ENCODE measurements around the gene ARHGDIB.

- TF ChIP-seq, protein P1, sequence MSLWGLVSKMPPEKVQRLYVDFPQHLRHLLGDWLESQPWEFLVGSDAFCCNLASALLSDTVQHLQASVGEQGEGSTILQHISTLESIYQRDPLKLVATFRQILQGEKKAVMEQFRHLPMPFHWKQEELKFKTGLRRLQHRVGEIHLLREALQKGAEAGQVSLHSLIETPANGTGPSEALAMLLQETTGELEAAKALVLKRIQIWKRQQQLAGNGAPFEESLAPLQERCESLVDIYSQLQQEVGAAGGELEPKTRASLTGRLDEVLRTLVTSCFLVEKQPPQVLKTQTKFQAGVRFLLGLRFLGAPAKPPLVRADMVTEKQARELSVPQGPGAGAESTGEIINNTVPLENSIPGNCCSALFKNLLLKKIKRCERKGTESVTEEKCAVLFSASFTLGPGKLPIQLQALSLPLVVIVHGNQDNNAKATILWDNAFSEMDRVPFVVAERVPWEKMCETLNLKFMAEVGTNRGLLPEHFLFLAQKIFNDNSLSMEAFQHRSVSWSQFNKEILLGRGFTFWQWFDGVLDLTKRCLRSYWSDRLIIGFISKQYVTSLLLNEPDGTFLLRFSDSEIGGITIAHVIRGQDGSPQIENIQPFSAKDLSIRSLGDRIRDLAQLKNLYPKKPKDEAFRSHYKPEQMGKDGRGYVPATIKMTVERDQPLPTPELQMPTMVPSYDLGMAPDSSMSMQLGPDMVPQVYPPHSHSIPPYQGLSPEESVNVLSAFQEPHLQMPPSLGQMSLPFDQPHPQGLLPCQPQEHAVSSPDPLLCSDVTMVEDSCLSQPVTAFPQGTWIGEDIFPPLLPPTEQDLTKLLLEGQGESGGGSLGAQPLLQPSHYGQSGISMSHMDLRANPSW (CRISPR knock-in tag; conservative IDR thresholded peaks at IDR 0.05; ENCODE audit: low read depth): no peak
- no peak for TF ChIP-seq ATF6 (CRISPR knock-in tag; IDR thresholded peaks at IDR 0.05)
- TF ChIP-seq, protein P2, sequence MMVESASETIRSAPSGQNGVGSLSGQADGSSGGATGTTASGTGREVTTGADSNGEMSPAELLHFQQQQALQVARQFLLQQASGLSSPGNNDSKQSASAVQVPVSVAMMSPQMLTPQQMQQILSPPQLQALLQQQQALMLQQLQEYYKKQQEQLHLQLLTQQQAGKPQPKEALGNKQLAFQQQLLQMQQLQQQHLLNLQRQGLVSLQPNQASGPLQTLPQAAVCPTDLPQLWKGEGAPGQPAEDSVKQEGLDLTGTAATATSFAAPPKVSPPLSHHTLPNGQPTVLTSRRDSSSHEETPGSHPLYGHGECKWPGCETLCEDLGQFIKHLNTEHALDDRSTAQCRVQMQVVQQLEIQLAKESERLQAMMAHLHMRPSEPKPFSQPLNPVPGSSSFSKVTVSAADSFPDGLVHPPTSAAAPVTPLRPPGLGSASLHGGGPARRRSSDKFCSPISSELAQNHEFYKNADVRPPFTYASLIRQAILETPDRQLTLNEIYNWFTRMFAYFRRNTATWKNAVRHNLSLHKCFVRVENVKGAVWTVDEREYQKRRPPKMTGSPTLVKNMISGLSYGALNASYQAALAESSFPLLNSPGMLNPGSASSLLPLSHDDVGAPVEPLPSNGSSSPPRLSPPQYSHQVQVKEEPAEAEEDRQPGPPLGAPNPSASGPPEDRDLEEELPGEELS (CRISPR knock-in tag; IDR thresholded peaks at IDR 0.05): no peak
- no peak for TF ChIP-seq ZNF232 (CRISPR knock-in tag; IDR thresholded peaks at IDR 0.05)
- TF ChIP-seq CBFB (CRISPR knock-in tag; IDR thresholded peaks at IDR 0.05; ENCODE audit: low read depth): no peak
- TF ChIP-seq KAT7 (CRISPR knock-in tag; IDR thresholded peaks at IDR 0.05; ENCODE audit: borderline replicate concordance): no peak
- TF ChIP-seq TP53 (CRISPR knock-in tag; IDR thresholded peaks at IDR 0.05): no peak
- no peak for TF ChIP-seq CTCF (IDR thresholded peaks at IDR 0.05)
These were observed 12.7 kb downstream of the ARHGDIB start for GRCh38 chr12:14948672-14949071.

All from WTC11 (cell line).